ENCODE measurements around the gene CBFA2T3. TPM values are rescaled to one million over a fixed set of nuclear protein-coding genes. Genes with fewer than 3 reads are reported as not detected.

CBFA2T3 gene
- total RNA-seq, 1 donor from 2014 or later = not detected

GRCh38 chr16:88902744-88903143 is 74.3 kb downstream of the CBFA2T3 start:
- Mint-ChIP-seq H3K9me3 (ENCODE audit: unreplicated experiment) (no peaks in the 10 kb centered on the region), H3K4me1 (ENCODE audit: unreplicated experiment) (peaks cover 8% of the 10 kb centered on the region), H3K4me3 (ENCODE audit: unreplicated experiment) (no peak overlapping the region), H3K27ac (ENCODE audit: unreplicated experiment) (no peak overlapping the region), H3K27me3 (ENCODE audit: unreplicated experiment) (peaks cover 14% of the 10 kb centered on the region), H3K36me3 (ENCODE audit: unreplicated experiment) (no peaks in the 10 kb centered on the region)
- no peak for TF ChIP-seq CTCF (IDR thresholded peaks at IDR 0.05)
- no peak for DNase-seq (ENCODE audit: extremely low spot score, unreplicated experiment)

DNA sequence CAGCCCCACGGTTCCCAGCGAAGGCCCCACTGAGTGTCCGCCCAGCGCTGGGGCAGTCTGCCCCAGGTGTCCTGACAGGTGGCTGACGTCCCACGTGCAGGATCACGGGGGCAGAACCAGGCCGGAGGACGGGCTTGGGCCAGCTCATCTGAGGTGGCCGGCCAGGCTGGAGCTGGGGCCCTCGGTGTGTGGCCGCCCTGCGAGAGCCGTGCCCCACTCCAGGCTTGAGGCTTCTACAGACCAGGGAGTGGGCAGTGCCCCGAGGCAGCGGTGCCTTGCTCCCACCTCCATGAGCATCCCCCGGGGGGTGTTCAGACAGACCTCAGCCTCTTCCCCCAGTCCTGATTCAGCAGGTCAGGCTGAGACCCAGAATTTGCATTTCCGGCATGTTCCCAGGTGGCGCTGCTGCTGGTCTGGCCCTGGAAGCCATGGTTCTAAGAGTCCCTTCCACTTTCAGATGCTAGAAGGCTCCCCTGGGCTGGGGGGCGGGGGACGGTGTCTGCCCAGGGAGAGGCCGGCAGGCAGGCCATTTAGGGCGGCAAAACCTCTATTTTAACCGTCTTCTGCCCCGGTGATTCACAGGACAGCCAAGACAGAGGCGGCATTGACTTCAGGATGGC is 75.2 kb downstream of the CBFA2T3 start:
- Mint-ChIP-seq H3K4me1 (ENCODE audit: unreplicated experiment) (peaks cover 12% of the 10 kb centered on the region), H3K27me3 (ENCODE audit: unreplicated experiment) (peaks cover 14% of the 10 kb centered on the region), H3K4me3 (ENCODE audit: unreplicated experiment) (no peak overlapping the region), H3K9me3 (ENCODE audit: unreplicated experiment) (no peaks in the 10 kb centered on the region), H3K36me3 (ENCODE audit: unreplicated experiment) (no peaks in the 10 kb centered on the region), H3K27ac (ENCODE audit: unreplicated experiment) (no peak overlapping the region)
- TF ChIP-seq CTCF (IDR thresholded peaks at IDR 0.05) = no peak
- no peak for DNase-seq (ENCODE audit: extremely low spot score, unreplicated experiment)

GRCh38 chr16:88900662-88901052 is 76.3 kb downstream of the CBFA2T3 start:
- H3K27me3 Mint-ChIP-seq (ENCODE audit: unreplicated experiment) = peaks cover 14% of the 10 kb centered on the region
- no peak for TF ChIP-seq CTCF (IDR thresholded peaks at IDR 0.05)
- peaks cover 12% of the 10 kb centered on the region for H3K4me1 Mint-ChIP-seq (ENCODE audit: unreplicated experiment)
- H3K9me3 Mint-ChIP-seq (ENCODE audit: unreplicated experiment) = no peaks in the 10 kb centered on the region
- no peak overlapping the region for H3K27ac Mint-ChIP-seq (ENCODE audit: unreplicated experiment)
- H3K36me3 Mint-ChIP-seq (ENCODE audit: unreplicated experiment) = no peaks in the 10 kb centered on the region
- DNase-seq (ENCODE audit: extremely low spot score, unreplicated experiment) = no peak
- H3K4me3 Mint-ChIP-seq (ENCODE audit: unreplicated experiment) = no peak overlapping the region

DNA sequence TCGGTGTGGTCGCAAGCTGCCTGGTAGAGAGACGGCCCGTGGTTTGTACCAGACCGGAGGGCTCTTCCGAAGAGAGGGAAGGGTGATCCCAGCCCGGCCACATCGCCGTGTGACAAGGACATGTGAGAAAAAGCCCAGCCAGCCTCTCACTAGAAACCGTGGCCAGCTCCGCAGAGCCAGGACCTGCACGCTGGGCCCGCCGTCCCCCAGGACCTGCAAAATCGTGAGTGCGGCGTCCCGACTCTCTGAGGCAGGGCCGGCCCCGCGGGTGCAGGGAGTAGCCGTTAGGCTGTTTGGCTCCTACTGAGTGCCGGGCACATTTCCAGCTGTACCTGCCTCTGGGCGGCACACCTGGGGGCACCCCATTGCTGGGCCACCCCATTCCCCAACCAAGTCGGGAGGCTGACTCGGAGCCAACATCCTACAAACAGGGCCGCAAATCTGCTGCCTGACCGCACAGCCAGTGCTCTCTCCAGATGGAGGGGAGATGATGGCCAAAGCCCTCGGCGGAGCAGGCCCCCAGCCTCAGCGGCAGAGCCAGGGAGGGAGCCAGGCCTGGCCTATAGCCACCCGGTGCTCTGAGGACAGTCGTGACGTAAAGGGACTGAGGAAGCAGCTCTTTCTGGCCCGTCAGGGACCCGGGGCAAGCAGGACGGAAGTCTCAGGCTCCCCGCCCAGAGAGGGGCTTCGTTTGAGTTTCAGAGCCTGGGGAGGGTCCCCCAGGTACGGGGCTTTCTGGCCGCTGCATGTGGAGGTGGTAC is 76.9 kb downstream of the CBFA2T3 start:
- no peaks in the 10 kb centered on the region for H3K36me3 Mint-ChIP-seq (ENCODE audit: unreplicated experiment)
- H3K4me1 Mint-ChIP-seq (ENCODE audit: unreplicated experiment) = peaks cover 12% of the 10 kb centered on the region
- no peak overlapping the region for H3K27ac Mint-ChIP-seq (ENCODE audit: unreplicated experiment)
- peaks cover 14% of the 10 kb centered on the region for H3K27me3 Mint-ChIP-seq (ENCODE audit: unreplicated experiment)
- TF ChIP-seq CTCF (IDR thresholded peaks at IDR 0.05) = no peak
- no peak overlapping the region for H3K4me3 Mint-ChIP-seq (ENCODE audit: unreplicated experiment)
- DNase-seq (ENCODE audit: extremely low spot score, unreplicated experiment) = no peak
- no peaks in the 10 kb centered on the region for H3K9me3 Mint-ChIP-seq (ENCODE audit: unreplicated experiment)

GRCh38 chr16:88897696-88898425 is 79.1 kb downstream of the CBFA2T3 start:
- H3K36me3 Mint-ChIP-seq (ENCODE audit: unreplicated experiment) = no peaks in the 10 kb centered on the region
- H3K4me1 Mint-ChIP-seq (ENCODE audit: unreplicated experiment) = peaks cover 12% of the 10 kb centered on the region
- DNase-seq (ENCODE audit: extremely low spot score, unreplicated experiment) = no peak
- no peak overlapping the region for H3K4me3 Mint-ChIP-seq (ENCODE audit: unreplicated experiment)
- no peak for TF ChIP-seq CTCF (IDR thresholded peaks at IDR 0.05)
- no peak overlapping the region for H3K27ac Mint-ChIP-seq (ENCODE audit: unreplicated experiment)
- no peaks in the 10 kb centered on the region for H3K9me3 Mint-ChIP-seq (ENCODE audit: unreplicated experiment)
- H3K27me3 Mint-ChIP-seq (ENCODE audit: unreplicated experiment) = peaks cover 10% of the 10 kb centered on the region
